HFFc6 (cell line): ENCODE measurements around the gene SORCS3. TPM values are rescaled to one million over a fixed set of nuclear protein-coding genes. Genes with fewer than 3 reads are reported as not detected.

Experiments
- DNase-seq: peaks from one replicate; pipeline ENCODE4 v3.0.0-alpha.2; 2018
- H3K27ac Mint-ChIP-seq: 2 replicates; pipeline ENCODE4 v1.8.0; 2020; ENCODE audit warnings: mild to moderate bottlenecking, mixed read lengths
- H3K27me3 Mint-ChIP-seq: 2 replicates; pipeline ENCODE4 v1.8.0; 2021; ENCODE audit warnings: mild to moderate bottlenecking, moderate library complexity, mixed read lengths; ENCODE audit not compliant: insufficient read depth
- H3K36me3 Mint-ChIP-seq: 2 replicates; pipeline ENCODE4 v1.8.0; 2021; ENCODE audit warnings: low read depth, mixed read lengths
- H3K4me1 Mint-ChIP-seq: 2 replicates; pipeline ENCODE4 v1.8.0; 2020; ENCODE audit warnings: low read depth, mixed read lengths
- H3K4me3 Mint-ChIP-seq: 2 replicates; pipeline ENCODE4 v1.8.0; 2020; ENCODE audit warnings: mild to moderate bottlenecking, moderate library complexity, mixed read lengths
- H3K9me3 Mint-ChIP-seq: 2 replicates; pipeline ENCODE4 v1.8.0; 2020; ENCODE audit warnings: mild to moderate bottlenecking, mixed read lengths
- total RNA-seq, 6 experiments: library from RNA; stranded (reverse); fragmentation: NEBNext Ultra II Directional; extraction: Animal tissue kit (Norgen Biotek cat#: 25700); gene quantifications; 2 replicates in 1 of 6; 3 replicates in 5 of 6; pipeline ENCODE4 v1.2.3, GENCODE V29; 2021
- TF ChIP-seq, protein P1 (sequence below): fragments of 200-600 bp; sonication (generic); IDR thresholded peaks from 2 replicates; pipeline ENCODE4 v1.5.0; 2021; ENCODE audit warnings: antibody characterized with exemption, mild to moderate bottlenecking

The SORCS3 gene
- total RNA-seq, 6 experiments from 2014 or later, result not detected

DNA sequence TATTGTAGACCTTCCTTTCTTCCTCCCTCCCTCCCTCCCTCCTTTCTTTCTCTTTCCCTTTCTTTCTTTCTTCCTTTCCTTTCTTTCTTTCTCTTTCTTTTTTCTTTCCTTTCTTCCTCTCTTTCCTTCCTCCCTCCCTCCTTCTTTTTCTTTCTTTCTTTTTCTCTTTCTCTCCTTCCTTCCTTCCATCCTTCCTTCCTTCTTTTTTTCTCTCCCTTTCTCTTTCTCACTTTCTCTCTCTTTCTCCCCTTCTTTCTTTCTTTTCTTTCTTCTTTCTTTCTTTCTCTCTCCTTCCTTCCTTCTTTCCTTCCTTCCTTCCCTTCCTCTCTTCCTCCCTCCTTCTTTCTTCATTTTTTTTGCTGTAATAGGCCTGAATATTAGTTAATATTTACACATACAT is 638.0 kb downstream of the SORCS3 start:
- Mint-ChIP-seq H3K9me3 (peaks cover 55% of the 10 kb centered on the region), H3K27me3 (no peaks in the 10 kb centered on the region; the same call in 1 of the 2 replicates), H3K4me3 (no peak overlapping the region), H3K4me1 (no peaks in the 10 kb centered on the region), H3K36me3 (no peaks in the 10 kb centered on the region), H3K27ac (no peak overlapping the region)
- no peak for DNase-seq
- TF ChIP-seq, protein P1, sequence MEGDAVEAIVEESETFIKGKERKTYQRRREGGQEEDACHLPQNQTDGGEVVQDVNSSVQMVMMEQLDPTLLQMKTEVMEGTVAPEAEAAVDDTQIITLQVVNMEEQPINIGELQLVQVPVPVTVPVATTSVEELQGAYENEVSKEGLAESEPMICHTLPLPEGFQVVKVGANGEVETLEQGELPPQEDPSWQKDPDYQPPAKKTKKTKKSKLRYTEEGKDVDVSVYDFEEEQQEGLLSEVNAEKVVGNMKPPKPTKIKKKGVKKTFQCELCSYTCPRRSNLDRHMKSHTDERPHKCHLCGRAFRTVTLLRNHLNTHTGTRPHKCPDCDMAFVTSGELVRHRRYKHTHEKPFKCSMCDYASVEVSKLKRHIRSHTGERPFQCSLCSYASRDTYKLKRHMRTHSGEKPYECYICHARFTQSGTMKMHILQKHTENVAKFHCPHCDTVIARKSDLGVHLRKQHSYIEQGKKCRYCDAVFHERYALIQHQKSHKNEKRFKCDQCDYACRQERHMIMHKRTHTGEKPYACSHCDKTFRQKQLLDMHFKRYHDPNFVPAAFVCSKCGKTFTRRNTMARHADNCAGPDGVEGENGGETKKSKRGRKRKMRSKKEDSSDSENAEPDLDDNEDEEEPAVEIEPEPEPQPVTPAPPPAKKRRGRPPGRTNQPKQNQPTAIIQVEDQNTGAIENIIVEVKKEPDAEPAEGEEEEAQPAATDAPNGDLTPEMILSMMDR, result no peak

DNA sequence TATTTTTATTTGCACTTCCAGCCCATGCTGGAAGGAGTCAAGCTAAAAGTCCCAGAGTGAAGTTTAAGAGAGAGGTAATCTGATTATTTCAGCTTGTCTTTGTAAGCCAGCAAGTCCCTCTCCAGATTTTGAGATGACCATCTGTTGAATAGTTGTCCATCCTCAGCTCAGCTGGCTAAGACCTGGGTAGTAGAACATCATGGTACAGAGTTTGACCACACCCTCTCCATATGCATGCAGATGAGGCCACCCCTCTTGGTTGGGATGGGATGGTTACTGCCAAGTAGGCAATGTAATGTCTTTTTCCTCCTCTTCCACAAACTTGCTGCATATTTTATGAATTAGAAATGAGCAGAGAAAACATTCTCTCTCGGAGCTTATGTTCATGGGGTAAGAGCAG is 639.8 kb downstream of the SORCS3 start:
- H3K4me3 Mint-ChIP-seq, result no peak overlapping the region
- no peaks in the 10 kb centered on the region; the same call in 1 of the 2 replicates for H3K27me3 Mint-ChIP-seq
- H3K9me3 Mint-ChIP-seq, result peaks cover 41% of the 10 kb centered on the region
- no peak for DNase-seq
- no peaks in the 10 kb centered on the region for H3K4me1 Mint-ChIP-seq
- TF ChIP-seq, protein P1, result no peak
- no peaks in the 10 kb centered on the region for H3K36me3 Mint-ChIP-seq
- no peak overlapping the region for H3K27ac Mint-ChIP-seq

DNA sequence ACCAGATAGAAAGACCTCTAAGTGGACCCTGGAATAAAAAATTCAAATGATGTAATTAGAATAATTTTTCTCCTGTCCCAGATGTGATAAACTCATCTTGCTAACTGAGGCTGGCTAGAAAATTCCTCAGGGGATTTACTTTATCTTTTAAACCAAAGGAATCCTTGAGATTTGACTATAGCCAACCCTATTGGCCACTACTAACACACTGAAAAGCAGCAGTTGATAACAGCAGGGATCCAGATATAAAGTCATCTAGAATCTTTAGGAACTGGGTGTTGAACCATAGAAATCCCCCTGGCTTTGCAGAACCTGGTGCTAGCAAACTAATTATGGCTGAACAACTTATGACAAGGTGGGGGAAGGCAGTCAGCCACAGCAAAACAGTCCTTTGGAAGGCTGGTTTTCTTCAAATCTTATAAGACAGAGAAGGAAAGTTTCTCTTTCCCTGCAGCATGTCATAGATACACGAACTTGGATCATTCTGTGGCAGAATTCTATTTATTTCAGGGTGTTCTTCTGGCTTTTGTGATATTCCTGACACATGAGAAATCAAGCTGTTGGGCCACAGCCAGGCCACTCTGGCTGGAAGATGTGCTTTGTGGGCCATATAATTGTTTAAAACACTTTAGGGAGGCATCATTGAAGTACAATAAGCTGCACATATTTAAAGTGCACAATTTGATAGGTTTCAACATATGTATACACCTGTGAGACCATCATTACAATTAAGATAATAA is 643.6 kb downstream of the SORCS3 start:
- Mint-ChIP-seq H3K27me3 (no peaks in the 10 kb centered on the region), H3K9me3 (peaks cover 34% of the 10 kb centered on the region), H3K4me3 (no peak overlapping the region), H3K27ac (no peak overlapping the region), H3K36me3 (no peaks in the 10 kb centered on the region), H3K4me1 (no peaks in the 10 kb centered on the region)
- TF ChIP-seq, protein P1, result no peak
- DNase-seq, result no peak

DNA sequence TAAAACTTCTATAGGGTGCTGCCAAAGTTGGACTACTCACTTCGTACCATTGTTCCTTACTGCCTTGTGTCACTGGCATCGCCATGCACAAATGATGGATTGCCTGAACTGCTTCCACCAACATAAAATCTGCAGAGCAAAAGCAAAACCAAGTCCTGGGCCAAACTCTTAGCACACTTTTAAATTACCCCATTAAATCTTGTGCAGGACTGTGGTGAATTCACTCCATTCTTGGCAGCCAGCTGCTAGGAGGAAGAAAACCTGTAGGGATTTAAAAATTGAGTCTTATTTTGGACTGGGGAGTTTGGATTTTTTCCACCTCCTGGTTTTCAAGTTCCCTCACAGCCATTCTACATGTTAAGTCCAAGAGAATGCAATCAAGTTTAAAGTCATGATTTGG is 646.9 kb downstream of the SORCS3 start:
- H3K4me1 Mint-ChIP-seq, result no peaks in the 10 kb centered on the region
- H3K36me3 Mint-ChIP-seq, result no peaks in the 10 kb centered on the region
- H3K27ac Mint-ChIP-seq, result no peak overlapping the region
- no peaks in the 10 kb centered on the region for H3K27me3 Mint-ChIP-seq
- DNase-seq, result no peak
- no peak overlapping the region for H3K4me3 Mint-ChIP-seq
- TF ChIP-seq, protein P1, result no peak
- H3K9me3 Mint-ChIP-seq, result peaks cover 41% of the 10 kb centered on the region

DNA sequence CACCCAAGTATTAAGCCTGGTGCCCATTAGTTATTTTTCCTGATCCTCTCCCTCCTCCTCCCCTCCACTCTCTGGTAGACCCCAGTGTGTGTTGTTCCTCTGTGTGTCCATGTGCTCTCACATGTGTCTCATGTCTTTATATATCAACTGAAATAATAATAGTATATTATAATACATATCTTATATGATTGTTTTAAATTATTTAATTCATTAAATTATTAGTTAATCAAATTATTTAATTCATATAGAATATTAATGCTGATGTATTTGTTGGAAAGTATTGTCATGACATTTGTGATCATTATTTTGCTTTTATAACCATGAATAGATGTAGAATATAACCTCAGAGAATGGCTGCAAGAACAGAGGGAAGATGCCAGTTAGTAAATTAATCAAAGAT is 647.5 kb downstream of the SORCS3 start:
- TF ChIP-seq, protein P1, result no peak
- no peaks in the 10 kb centered on the region for H3K36me3 Mint-ChIP-seq
- H3K9me3 Mint-ChIP-seq, result peaks cover 41% of the 10 kb centered on the region
- H3K27me3 Mint-ChIP-seq, result no peaks in the 10 kb centered on the region
- H3K27ac Mint-ChIP-seq, result no peak overlapping the region
- no peaks in the 10 kb centered on the region for H3K4me1 Mint-ChIP-seq
- H3K4me3 Mint-ChIP-seq, result no peak overlapping the region
- no peak for DNase-seq
